Tibial nerve (tissue), 4 donors: ENCODE results near the gene BBS1.

Experiments used
- EP300 ChIP-seq, 2 donors: sonication (generic); formaldehyde crosslinking; IDR thresholded peaks; one replicate each; pipeline ENCODE4 v1.6.1; 2017; ENCODE audit warnings: antibody characterized with exemption in 2 of 2, mild to moderate bottlenecking in 1 of 2
- TF ChIP-seq, protein P1 (sequence below), 5 experiments: fragments of 200-600 bp in 3 of 5; fragments of 450-650 bp in 2 of 5; sonication (generic) in 3 of 5; IDR thresholded peaks; one replicate each; pipeline ENCODE4 v1.5.1; 2016 to 2019; ENCODE audit warnings: antibody characterized with exemption in 5 of 5, mild to moderate bottlenecking in 3 of 5, moderate library complexity in 2 of 5

DNA sequence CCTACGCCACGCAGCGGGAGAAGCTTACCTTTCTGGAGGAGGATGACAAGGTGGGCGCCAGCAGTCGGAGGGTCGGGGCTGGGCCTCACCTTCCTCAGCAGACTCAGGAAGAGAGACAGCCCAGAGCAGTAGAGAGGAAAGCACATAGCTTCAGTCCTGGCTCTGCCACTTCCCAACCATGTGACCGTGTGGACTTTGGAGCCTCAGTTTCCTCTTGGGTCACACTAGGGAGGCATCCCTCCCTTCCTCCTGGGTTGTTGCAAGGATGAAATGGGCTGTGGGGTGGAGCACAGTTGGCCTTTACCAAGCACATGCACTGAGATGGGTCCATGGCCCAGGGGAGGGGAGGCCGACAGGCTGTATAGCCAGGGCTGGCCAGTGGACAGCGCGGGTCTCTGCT lies 17.3 kb upstream of the BBS1 start:
- no peak for TF ChIP-seq EP300 (IDR thresholded peaks at IDR 0.05)
- TF ChIP-seq, protein P1, sequence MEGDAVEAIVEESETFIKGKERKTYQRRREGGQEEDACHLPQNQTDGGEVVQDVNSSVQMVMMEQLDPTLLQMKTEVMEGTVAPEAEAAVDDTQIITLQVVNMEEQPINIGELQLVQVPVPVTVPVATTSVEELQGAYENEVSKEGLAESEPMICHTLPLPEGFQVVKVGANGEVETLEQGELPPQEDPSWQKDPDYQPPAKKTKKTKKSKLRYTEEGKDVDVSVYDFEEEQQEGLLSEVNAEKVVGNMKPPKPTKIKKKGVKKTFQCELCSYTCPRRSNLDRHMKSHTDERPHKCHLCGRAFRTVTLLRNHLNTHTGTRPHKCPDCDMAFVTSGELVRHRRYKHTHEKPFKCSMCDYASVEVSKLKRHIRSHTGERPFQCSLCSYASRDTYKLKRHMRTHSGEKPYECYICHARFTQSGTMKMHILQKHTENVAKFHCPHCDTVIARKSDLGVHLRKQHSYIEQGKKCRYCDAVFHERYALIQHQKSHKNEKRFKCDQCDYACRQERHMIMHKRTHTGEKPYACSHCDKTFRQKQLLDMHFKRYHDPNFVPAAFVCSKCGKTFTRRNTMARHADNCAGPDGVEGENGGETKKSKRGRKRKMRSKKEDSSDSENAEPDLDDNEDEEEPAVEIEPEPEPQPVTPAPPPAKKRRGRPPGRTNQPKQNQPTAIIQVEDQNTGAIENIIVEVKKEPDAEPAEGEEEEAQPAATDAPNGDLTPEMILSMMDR (IDR thresholded peaks at IDR 0.05): no peak
